Measurements from ENCODE around the gene TAGLN2.

GRCh38 chr1:159896546-159896930 is 28.8 kb downstream of the TAGLN2 start:
- TF ChIP-seq CTCF (IDR thresholded peaks at IDR 0.05) (no peak), POLR2A (IDR thresholded peaks at IDR 0.05) (no peak)
